Heart left ventricle (tissue), 13 donors: ENCODE measurements around the gene MYO7B.

Experiments
- CTCF ChIP-seq, 12 donors: fragments of 200-600 bp; sonication (generic) in 4 of 12; IDR thresholded peaks; one replicate each; pipeline versions ENCODE4 v1.5.0 to v1.8.0; 2018 to 2022; ENCODE audit warnings: antibody characterized with exemption in 12 of 12, mild to moderate bottlenecking in 5 of 12
- POLR2A ChIP-seq, 2 donors: fragments of 450-650 bp; IDR thresholded peaks; one replicate each; pipeline ENCODE4 v1.6.1; 2017; ENCODE audit warnings: antibody characterized with exemption in 2 of 2, mild to moderate bottlenecking in 2 of 2, moderate library complexity in 2 of 2
- donor health status: ischemic (EF 13 %, LVEDD 7.1; RV severe dilation, severe dysfunction).
- donor health status: DM: no; HTN: yes; CAD: no.
- donor health status: DM: no; HTN: no; CAD: no.
- donor health status: ischemic (EF 25% LVEDD 6.9; RV normal size, moderate dysfunction).
- donor health status: ischemic (EF 25% LVEDD 5.7; RV mildly dilated, moderate dysfunction).
- donor health status: ischemic (EF 35%, LVEDD 5.7; RV mildly dilated, moderate dysfunction).
- donor health status: nonischemic (EF 11% LVEDD 7.7; RV severe dilation, severe dysfunction).
- donor health status: DM: yes; HTN: yes; CAD: no.
- donor health status: PGD.
- donor health status: ischemic (EF 29% LVEDD 5.4; RV normal size, mild dysfunction).
- donor health status: nonischemic (EF 23%, LVEDD 6.1; RV moderate dilation, normal function).

DNA sequence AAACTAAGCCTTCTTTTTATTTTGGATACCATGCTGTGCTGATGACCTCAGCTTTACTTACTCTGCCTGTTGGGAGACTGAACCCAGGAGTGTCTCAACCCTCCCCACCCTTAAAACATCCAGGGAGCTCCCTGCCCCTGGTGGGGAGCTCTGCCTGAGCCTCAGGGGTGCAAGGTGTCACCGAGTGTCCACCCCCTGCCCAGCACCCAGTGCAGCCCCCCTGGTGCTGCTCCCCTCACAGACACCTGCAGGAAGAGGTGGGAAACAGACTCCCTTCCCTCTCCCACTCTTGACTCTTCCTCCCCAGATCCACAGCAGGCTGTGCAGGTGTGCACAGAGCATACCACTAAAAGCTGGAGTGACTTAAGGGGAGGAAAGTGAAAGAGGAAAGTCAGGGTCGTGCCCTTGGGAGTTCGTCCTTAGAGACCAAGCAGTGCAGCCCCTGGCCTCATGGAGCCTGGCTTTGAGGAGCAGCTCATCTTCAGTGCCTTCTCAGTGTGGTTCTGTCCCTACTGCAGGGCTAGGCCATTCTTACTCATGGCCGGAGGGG, 51.3 kb downstream of the MYO7B start:
- no peak for TF ChIP-seq CTCF (IDR thresholded peaks at IDR 0.05)
- TF ChIP-seq POLR2A (IDR thresholded peaks at IDR 0.05): no peak
